PFSK-1 (cell line): ENCODE measurements around the gene MSH5.

Experiments
- FOXP2 ChIP-seq: optimal IDR thresholded peaks from 2 replicates; pipeline ENCODE3; 2011; ENCODE audit warnings: borderline replicate concordance, control low read depth, inconsistent platforms; ENCODE audit not compliant: insufficient read depth; ENCODE audit errors: extremely low read length, extremely low read depth
- POLR2AphosphoS5 ChIP-seq: IDR thresholded peaks from 2 replicates; pipeline ENCODE4 v1.6.1; 2012; ENCODE audit warnings: low read depth, mild to moderate bottlenecking, control low read depth, low read length, moderate library complexity
- REST ChIP-seq, 2 experiments: IDR thresholded peaks; 2 replicates each; pipeline versions ENCODE4 v1.6.1 to v1.8.0; 2011 to 2012; ENCODE audit warnings: low read depth in 2 of 2, low read length in 2 of 2, control low read depth in 1 of 2, inconsistent platforms in 1 of 2, mild to moderate bottlenecking in 1 of 2, moderate library complexity in 1 of 2; ENCODE audit not compliant: insufficient read depth in 1 of 2
- SIN3A ChIP-seq: IDR thresholded peaks from 2 replicates; pipeline ENCODE4 v1.6.1; 2012; ENCODE audit warnings: mild to moderate bottlenecking, low read length, moderate library complexity, borderline replicate concordance; ENCODE audit not compliant: insufficient read depth
- TAF1 ChIP-seq: IDR thresholded peaks from 2 replicates; pipeline ENCODE4 v1.6.1; 2012; ENCODE audit warnings: low read length, control low read depth, borderline replicate concordance; ENCODE audit not compliant: insufficient read depth

Gene MSH5

DNA sequence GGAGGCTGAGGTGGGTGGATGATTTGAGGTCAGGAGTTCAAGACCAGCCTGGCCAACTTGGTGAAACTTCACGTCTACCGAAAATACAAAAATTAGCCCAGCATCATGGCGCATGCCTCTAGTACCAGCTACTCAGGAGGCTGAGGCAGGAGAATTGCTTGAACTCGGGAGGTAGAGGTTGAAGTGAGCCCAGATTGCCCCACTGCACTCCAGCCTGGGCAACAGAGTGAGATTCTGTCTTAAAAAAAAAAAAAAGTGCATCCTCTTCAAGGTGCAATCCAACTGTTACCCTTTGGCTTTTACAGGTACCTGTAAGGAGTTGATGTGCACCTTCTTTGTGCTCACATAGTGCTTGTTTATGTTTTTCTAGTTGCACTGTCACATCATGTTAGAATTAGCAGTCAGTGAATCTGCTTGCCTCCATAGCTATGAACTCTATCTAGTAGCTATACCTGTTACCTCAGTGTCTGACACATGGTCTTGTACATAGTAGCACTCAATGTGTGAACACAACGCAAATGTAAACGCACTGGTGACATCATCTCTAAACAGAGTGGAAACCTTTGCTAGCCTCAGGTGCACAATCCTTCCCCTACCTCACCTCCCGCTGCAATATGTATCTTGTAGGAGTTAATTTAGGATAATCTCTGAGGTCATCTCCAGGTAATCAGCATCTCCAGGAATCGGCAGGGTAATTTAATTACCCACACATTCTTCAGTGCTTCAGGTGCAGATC is 9.7 kb downstream of the MSH5 start:
- TF ChIP-seq REST (IDR thresholded peaks at IDR 0.05; ENCODE audit: insufficient read depth in 1 of 2, low read depth in 2 of 2, low read length in 2 of 2) (no peak), FOXP2 (no peak), POLR2AphosphoS5 (0 out of 2 replicates have a peak, but pooled peaks have one; percentile 7), SIN3A (no peak), TAF1 (no peak)

DNA sequence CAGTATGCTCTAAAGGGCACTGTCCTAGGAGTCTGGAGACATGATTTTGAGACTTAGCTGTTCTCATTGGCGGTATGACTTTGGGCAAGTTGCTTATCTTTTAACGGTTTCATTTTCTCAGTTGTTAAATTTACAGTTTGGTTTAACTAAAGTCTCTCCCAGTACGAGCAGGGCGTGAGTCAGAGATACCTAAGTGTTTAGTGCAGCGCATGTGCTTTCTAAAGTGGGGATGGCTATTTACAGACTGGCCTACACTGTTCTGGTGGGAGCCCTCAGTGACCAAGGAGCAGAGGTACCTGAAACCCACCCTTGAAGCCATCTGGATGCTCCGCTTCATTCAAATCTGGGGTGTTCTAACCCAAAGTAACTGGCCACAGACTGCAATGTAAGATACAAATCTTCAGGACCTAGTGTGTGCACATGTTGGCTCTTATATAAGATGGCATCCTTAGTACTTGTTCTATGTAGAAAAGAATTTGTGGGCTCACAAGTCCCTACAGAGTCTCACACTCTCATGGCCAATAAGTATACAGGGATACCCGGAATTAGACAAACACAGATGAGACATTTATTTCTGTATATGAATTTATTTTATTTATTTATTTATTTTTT is 10.7 kb downstream of the MSH5 start:
- TF ChIP-seq FOXP2, result no peak
- no peak for TF ChIP-seq REST (IDR thresholded peaks at IDR 0.05; ENCODE audit: insufficient read depth in 1 of 2, low read depth in 2 of 2, low read length in 2 of 2)
- 0 out of 2 replicates have a peak, but pooled peaks have one; percentile 4 for TF ChIP-seq POLR2AphosphoS5

DNA sequence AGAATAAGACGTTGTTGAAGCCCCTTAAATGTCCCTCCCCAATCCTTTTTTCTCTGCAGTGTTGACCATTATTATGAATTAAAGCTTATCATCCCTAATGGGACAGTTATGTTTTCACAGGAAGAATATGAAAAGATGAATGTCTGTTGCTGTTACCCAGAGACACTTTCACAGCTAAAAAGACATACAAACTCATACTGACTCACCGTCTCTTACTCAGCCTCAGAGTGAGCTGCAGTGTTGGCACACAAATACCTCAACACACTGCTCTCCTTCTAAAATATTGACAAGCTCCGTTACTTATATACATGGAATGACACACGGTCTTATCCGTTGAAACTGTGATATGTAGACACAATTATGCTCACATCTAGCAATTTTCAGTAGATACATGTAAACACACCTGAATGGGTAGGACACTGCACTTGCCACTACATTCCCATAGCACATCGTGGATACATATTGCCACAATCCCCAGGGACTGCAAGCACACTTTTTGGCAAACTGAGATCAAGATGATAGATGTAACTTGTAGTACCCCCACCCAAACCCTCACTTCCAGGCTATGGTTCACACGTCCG is 13.0 kb downstream of the MSH5 start:
- TF ChIP-seq FOXP2 (no peak), TAF1 (no peak), POLR2AphosphoS5 (no peak; the same call in 1 of the 2 replicates), REST (IDR thresholded peaks at IDR 0.05; ENCODE audit: insufficient read depth in 1 of 2, low read depth in 2 of 2, low read length in 2 of 2) (no peak), SIN3A (no peak)

DNA sequence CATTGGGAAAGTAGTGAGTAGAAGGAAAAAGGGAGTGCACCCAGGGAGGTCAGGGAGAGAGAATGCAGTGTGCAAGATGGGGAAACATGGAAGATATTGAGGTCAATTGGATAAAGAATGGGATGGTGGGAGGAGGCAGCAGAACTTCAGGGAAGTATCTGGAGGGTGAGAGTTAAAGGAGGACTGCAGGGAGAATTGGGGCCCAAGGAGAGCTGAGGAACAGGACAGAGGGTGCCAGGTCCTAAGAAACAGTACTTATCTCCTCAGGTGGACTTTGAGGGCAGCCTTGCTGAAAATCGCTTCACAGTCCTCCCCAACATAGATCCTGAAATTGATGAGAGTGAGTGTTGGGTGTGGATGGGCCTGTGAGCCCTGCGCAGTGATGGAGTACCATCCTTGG is 18.5 kb downstream of the MSH5 start:
- no peak for TF ChIP-seq REST (IDR thresholded peaks at IDR 0.05; ENCODE audit: insufficient read depth in 1 of 2, low read depth in 2 of 2, low read length in 2 of 2)
